OCI-LY1 (cell line): ENCODE results near the gene CLPX.
A peak's percentile ranks its signal among the peaks of the same experiment; 100 is the strongest.
"Not testable (repeated sequence)": the region's sequence is repeated elsewhere in the genome, so short reads cannot be mapped to it uniquely, and the experiment has no call there.

Experiments used
- H2AFZ ChIP-seq: fragments of 200-600 bp; sonication (generic), shearing (Covaris generic); 2 replicates; pipeline ENCODE4 v1.6.0; 2014; ENCODE audit warnings: antibody characterized with exemption, mild to moderate bottlenecking, low read length
- H3F3A ChIP-seq: fragments of 200-600 bp; sonication (generic), shearing (Covaris generic); 2 replicates; pipeline ENCODE4 v1.6.0; 2014; ENCODE audit warnings: mild to moderate bottlenecking, antibody characterized with exemption, low read length, moderate library complexity; ENCODE audit not compliant: insufficient read depth
- H3K27ac ChIP-seq: fragments of 200-600 bp; sonication (generic); 2 replicates; pipeline ENCODE4 v1.5.1; 2014; ENCODE audit warnings: low read length, mixed run types, mild to moderate bottlenecking, low read depth; ENCODE audit not compliant: poor library complexity, severe bottlenecking
- H3K27me3 ChIP-seq: fragments of 200-600 bp; sonication (generic); 2 replicates; pipeline ENCODE4 v1.6.0; 2014; ENCODE audit warnings: antibody characterized with exemption, mild to moderate bottlenecking, low read length, moderate library complexity; ENCODE audit not compliant: insufficient read depth
- H3K36me3 ChIP-seq: fragments of 200-600 bp; sonication (generic); 2 replicates; pipeline ENCODE4 v1.6.1; 2014; ENCODE audit warnings: mild to moderate bottlenecking, antibody characterized with exemption, low read length, moderate library complexity, mixed read lengths; ENCODE audit not compliant: insufficient read depth
- H3K4me1 ChIP-seq: fragments of 200-600 bp; sonication (generic); 2 replicates; pipeline ENCODE4 v1.5.1; 2014; ENCODE audit warnings: mild to moderate bottlenecking, low read length, moderate library complexity; ENCODE audit not compliant: insufficient read depth, severe bottlenecking
- H3K4me2 ChIP-seq: fragments of 200-600 bp; sonication (generic), shearing (Covaris generic); 2 replicates; pipeline ENCODE4 v1.6.1; 2014; ENCODE audit warnings: low read length
- H3K4me3 ChIP-seq: fragments of 200-600 bp; sonication (generic); 2 replicates; pipeline ENCODE4 v1.5.1; 2014; ENCODE audit warnings: low read length, low read depth, mild to moderate bottlenecking, mixed read lengths; ENCODE audit not compliant: poor library complexity, severe bottlenecking
- H3K79me2 ChIP-seq: fragments of 200-600 bp; shearing (Covaris generic); 2 replicates; pipeline ENCODE4 v1.6.1; 2016; ENCODE audit warnings: mixed run types, low read length, mixed read lengths; ENCODE audit not compliant: insufficient read depth
- H3K9ac ChIP-seq: fragments of 200-600 bp; sonication (generic), shearing (Covaris generic); 2 replicates; pipeline ENCODE4 v1.6.1; 2014; ENCODE audit warnings: mild to moderate bottlenecking, low read length, mixed read lengths
- H3K9me2 ChIP-seq: fragments of 200-600 bp; sonication (generic), shearing (Covaris generic); 2 replicates; pipeline ENCODE4 v1.6.1; 2014; ENCODE audit warnings: low read depth, mild to moderate bottlenecking, low read length, mixed read lengths
- H3K9me3 ChIP-seq: fragments of 200-600 bp; shearing (Covaris generic); 2 replicates; pipeline ENCODE4 v1.6.1; 2014; ENCODE audit warnings: low read length, mixed read lengths
- H4K20me1 ChIP-seq: fragments of 200-600 bp; sonication (generic), shearing (Covaris generic); 2 replicates; pipeline ENCODE4 v1.6.0; 2016; ENCODE audit warnings: mild to moderate bottlenecking, low read length; ENCODE audit not compliant: insufficient read depth
- EZH2 ChIP-seq: fragments of 200-600 bp; sonication (generic), shearing (Covaris generic); IDR thresholded peaks from 2 replicates; pipeline ENCODE4 v1.8.0; 2017; ENCODE audit warnings: borderline replicate concordance, mixed run types, mild to moderate bottlenecking, antibody characterized with exemption, low read length, moderate library complexity, mixed read lengths
- TF ChIP-seq, protein P1 (sequence below): fragments of 200-600 bp; sonication (generic), shearing (Covaris generic); IDR thresholded peaks from 2 replicates; pipeline ENCODE4 v1.5.1; 2017; ENCODE audit warnings: mild to moderate bottlenecking, antibody characterized with exemption, low read length, moderate library complexity, mixed read lengths

The CLPX gene

DNA sequence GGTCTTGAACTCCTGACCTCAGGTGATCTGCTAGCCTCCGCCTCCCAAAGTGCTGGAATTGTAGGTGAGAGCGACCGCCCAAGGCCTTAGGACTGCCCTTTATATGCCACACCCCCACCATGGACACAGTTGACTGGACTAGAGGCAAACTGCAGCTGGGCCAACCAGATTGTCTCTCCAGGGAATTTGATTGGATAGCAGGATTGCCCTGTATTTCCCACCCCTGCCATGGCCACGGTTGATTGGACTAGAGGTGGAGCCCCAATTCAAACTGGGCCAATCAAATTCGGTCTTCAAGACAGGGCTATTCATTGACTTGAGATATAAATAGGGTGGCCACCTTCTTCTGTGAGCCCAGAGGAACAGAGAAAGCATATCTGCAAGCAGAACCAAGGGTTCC is 6.9 kb upstream of the CLPX start:
- no peaks in the 10 kb centered on the region for H3K9me3 ChIP-seq
- H3K9me2 ChIP-seq = no peaks in the 10 kb centered on the region
- TF ChIP-seq, protein P1, sequence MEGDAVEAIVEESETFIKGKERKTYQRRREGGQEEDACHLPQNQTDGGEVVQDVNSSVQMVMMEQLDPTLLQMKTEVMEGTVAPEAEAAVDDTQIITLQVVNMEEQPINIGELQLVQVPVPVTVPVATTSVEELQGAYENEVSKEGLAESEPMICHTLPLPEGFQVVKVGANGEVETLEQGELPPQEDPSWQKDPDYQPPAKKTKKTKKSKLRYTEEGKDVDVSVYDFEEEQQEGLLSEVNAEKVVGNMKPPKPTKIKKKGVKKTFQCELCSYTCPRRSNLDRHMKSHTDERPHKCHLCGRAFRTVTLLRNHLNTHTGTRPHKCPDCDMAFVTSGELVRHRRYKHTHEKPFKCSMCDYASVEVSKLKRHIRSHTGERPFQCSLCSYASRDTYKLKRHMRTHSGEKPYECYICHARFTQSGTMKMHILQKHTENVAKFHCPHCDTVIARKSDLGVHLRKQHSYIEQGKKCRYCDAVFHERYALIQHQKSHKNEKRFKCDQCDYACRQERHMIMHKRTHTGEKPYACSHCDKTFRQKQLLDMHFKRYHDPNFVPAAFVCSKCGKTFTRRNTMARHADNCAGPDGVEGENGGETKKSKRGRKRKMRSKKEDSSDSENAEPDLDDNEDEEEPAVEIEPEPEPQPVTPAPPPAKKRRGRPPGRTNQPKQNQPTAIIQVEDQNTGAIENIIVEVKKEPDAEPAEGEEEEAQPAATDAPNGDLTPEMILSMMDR = no peak
- TF ChIP-seq EZH2 = no peak
- H3K27me3 ChIP-seq = no peaks in the 10 kb centered on the region
- no peaks in the 10 kb centered on the region for H3K36me3 ChIP-seq
- H3K4me3 ChIP-seq = no peak overlapping the region
- no peak overlapping the region for H3K9ac ChIP-seq
- H4K20me1 ChIP-seq = no peaks in the 10 kb centered on the region
- no peaks in the 10 kb centered on the region for H3K4me1 ChIP-seq
- no peak overlapping the region for H3K4me2 ChIP-seq
- H3F3A ChIP-seq = no peaks in the 10 kb centered on the region
- H3K27ac ChIP-seq = no peak overlapping the region
- no peak overlapping the region for H2AFZ ChIP-seq
- no peaks in the 10 kb centered on the region for H3K79me2 ChIP-seq

DNA sequence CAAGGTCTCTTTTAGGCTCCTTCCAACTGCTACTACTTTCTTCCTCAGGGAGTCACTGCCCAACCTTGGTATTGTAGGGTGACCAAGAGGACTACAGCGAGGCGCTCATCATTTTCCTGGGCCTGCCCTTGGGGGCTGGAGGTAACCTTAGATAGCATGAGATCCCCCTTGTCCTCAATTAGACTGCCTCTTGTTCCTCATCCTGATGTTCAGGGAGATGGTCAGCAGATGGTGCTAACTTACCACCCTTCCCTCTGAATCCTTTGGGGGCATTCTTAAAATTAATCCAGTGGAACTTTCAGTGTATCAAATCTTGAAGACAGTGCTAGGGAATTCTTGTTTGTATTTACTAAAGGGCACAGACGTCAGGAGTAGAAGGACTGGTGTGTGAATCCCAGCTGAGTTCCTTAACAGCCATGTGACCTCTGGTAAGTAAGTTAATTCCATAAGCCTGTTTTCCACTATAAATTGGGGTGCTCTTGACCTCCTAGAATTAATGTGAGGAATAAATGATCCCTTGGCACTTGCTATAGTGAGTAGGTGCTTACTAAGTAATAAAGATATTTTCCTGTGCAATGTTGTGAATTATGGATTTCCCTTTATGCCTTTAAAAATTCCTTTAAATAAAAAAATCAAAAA is 4.1 kb upstream of the CLPX start:
- Histone ChIP-seq H3F3A (no peaks in the 10 kb centered on the region), H3K79me2 (peaks cover 7% of the 10 kb centered on the region), H3K27me3 (no peaks in the 10 kb centered on the region), H3K9me2 (no peaks in the 10 kb centered on the region), H3K9me3 (no peaks in the 10 kb centered on the region), H4K20me1 (no peaks in the 10 kb centered on the region), H3K4me1 (peaks cover 6% of the 10 kb centered on the region), H3K4me3 (no peak overlapping the region), H3K9ac (no peak overlapping the region), H3K4me2 (no peak overlapping the region), H3K27ac (no peak overlapping the region), H2AFZ (no peak overlapping the region), H3K36me3 (no peaks in the 10 kb centered on the region)
- TF ChIP-seq EZH2 = no peak
- TF ChIP-seq, protein P1 = peak; percentile 81

DNA sequence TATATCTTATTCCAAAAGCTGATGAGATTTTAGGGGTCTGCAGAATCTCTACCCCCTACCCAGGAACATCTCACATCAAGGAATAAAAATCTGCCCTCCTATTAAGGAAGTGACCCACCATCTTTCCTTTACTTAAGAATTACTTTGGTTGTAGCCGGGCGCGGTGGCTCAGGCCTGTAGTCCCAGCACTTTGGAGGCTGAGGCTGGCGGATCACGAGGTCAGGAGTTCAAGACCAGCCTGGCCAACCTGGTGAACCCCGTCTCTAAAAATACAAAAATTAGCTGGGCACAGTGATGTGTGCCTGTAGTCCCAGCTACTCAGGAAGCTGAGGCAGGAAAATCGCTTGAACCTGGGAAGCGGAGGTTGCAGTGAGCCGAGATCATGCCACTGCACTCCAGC is 3.3 kb upstream of the CLPX start:
- not testable (repeated sequence) for H3K27me3 ChIP-seq, H3K9me2 ChIP-seq, H3K4me3 ChIP-seq, H3K27ac ChIP-seq, H4K20me1 ChIP-seq, H3F3A ChIP-seq, H2AFZ ChIP-seq, H3K9ac ChIP-seq, H3K4me2 ChIP-seq, H3K36me3 ChIP-seq, H3K9me3 ChIP-seq
- Histone ChIP-seq H3K79me2 (peaks cover 14% of the 10 kb centered on the region), H3K4me1 (peaks cover 10% of the 10 kb centered on the region)

DNA sequence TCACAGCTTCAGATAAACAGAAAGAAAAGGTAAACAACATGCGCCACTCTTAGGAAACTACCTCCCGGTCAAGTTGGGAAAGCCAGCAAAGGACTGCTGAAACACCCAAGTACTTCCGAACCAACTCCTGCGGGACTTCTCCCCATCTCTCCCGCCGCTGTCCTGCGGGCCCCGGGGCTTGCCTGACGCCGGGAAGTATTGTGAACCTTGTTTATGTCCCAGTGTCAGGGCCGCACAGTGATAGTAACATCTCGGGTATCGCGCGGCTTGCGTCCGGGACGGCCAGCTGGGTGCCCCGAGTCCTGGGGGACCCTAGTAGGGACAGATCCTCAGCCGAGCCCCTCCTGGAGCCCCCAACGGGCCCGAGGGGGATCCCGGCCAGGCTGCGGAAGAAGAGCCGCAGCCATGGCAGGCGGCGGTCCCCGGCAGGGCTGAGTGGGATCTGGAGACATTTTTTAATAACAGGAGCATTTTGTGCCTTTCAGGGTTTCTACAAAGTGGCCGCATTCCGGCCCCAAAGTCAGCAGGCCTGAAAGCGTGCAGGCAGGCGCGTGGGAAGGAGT is 756 bp downstream of the CLPX start:
- peak overlapping the region; percentile 97 for H3K9ac ChIP-seq
- peak overlapping the region; percentile 84 for H3K27ac ChIP-seq
- H3K9me3 ChIP-seq = no peaks in the 10 kb centered on the region
- H3K4me1 ChIP-seq = peaks cover 23% of the 10 kb centered on the region
- TF ChIP-seq, protein P1 = no peak
- no peak for TF ChIP-seq EZH2
- peak overlapping the region; percentile 92 for H3K4me2 ChIP-seq
- H4K20me1 ChIP-seq = no peaks in the 10 kb centered on the region
- no peaks in the 10 kb centered on the region for H3K9me2 ChIP-seq
- H3K79me2 ChIP-seq = peaks cover 35% of the 10 kb centered on the region
- H3K27me3 ChIP-seq = no peaks in the 10 kb centered on the region
- H3K36me3 ChIP-seq = peaks cover 13% of the 10 kb centered on the region; the same call in 1 of the 2 replicates
- no peak overlapping the region for H2AFZ ChIP-seq
- H3F3A ChIP-seq = no peaks in the 10 kb centered on the region
- peak overlapping the region; percentile 93 for H3K4me3 ChIP-seq
